NCI-H146 (cell line): ENCODE results near the gene GPX6.
"Not testable (repeated sequence)": the region's sequence is repeated elsewhere in the genome, so short reads cannot be mapped to it uniquely, and the experiment has no call there.

ENCODE experiments used
- DNase-seq: peaks from one replicate; lab custom pipeline; 2025; lab: John Stamatoyannopoulos, UW

The GPX6 gene

GRCh38 chr6:28515676-28516075, at the start of gene GPX6:
Gene GPX6, minus strand, starts transcription at chr6:28515793. Its CDS starts 50 bp downstream, at chr6:28515743.
- no peak for DNase-seq

GRCh38 chr6:28563430-28564095, 48.0 kb upstream of the GPX6 start:
- no peak for DNase-seq

GRCh38 chr6:28558629-28559028, 43.0 kb upstream of the GPX6 start:
- DNase-seq = no peak

- DNase-seq = no peak
These were observed 39.5 kb upstream of the GPX6 start for GRCh38 chr6:28555136-28555535.

GRCh38 chr6:28553986-28554881, 38.6 kb upstream of the GPX6 start:
- DNase-seq = peak; percentile 71

- no peak for DNase-seq
These were observed 37.9 kb upstream of the GPX6 start for GRCh38 chr6:28553384-28553985.

GRCh38 chr6:28551891-28552666, 36.5 kb upstream of the GPX6 start:
- DNase-seq = no peak

- not testable (repeated sequence) for DNase-seq
These were observed 31.4 kb upstream of the GPX6 start for GRCh38 chr6:28547003-28547402.

GRCh38 chr6:28545955-28546354, 30.4 kb upstream of the GPX6 start:
- no peak for DNase-seq

- DNase-seq = peak; percentile 64
These were observed 28.3 kb upstream of the GPX6 start for GRCh38 chr6:28543651-28544610.

- peak; percentile 90 for DNase-seq
These were observed 27.1 kb upstream of the GPX6 start for GRCh38 chr6:28542440-28543296.

- DNase-seq = no peak
These were observed 26.4 kb upstream of the GPX6 start for GRCh38 chr6:28541996-28542395.

GRCh38 chr6:28537509-28538140, 22.0 kb upstream of the GPX6 start:
- DNase-seq = peak; percentile 6

GRCh38 chr6:28537065-28537464, 21.5 kb upstream of the GPX6 start:
- no peak for DNase-seq

- DNase-seq = no peak
These were observed 19.3 kb upstream of the GPX6 start for GRCh38 chr6:28534875-28535274.

- no peak for DNase-seq
These were observed 18.7 kb upstream of the GPX6 start for GRCh38 chr6:28534306-28534705.

- no peak for DNase-seq
These were observed 16.0 kb upstream of the GPX6 start for GRCh38 chr6:28531479-28532128.

GRCh38 chr6:28530777-28531176, 15.2 kb upstream of the GPX6 start:
- DNase-seq = no peak

GRCh38 chr6:28525496-28526039, 10.0 kb upstream of the GPX6 start, which contains the start of gene GPX5:
Gene GPX5, plus strand, starts transcription at chr6:28525881. Its CDS starts 133 bp downstream, at chr6:28526014.
- no peak for DNase-seq
